Left lung (tissue), 10 donors: Measurements from ENCODE around the gene ACBD5. TPM values are rescaled to one million over a fixed set of nuclear protein-coding genes. Genes with fewer than 3 reads are reported as not detected.
A peak's percentile ranks its signal among the peaks of the same experiment; 100 is the strongest.

ENCODE experiments used
- ATAC-seq: fragments of 200-7000 bp; cut with Tn5 transposase; one replicate; pipeline ENCODE4 v1.9.1; 2020; ENCODE audit warnings: moderate library complexity
- DNase-seq, 4 donors: peaks; one replicate each; pipeline ENCODE4 v3.0.0-alpha.2; 2013 to 2020
- H3K27ac ChIP-seq, 2 donors: fragments of 200-600 bp; sonication (generic) in 1 of 2; one replicate each; pipeline versions ENCODE4 v1.5.0 to v1.8.0; 2020 to 2021
- H3K27me3 ChIP-seq, 2 donors: fragments of 200-600 bp; sonication (generic) in 1 of 2; one replicate each; pipeline versions ENCODE4 v1.5.0 to v1.8.0; 2020 to 2021
- H3K36me3 ChIP-seq, 2 donors: fragments of 200-600 bp; sonication (generic) in 1 of 2; one replicate each; pipeline versions ENCODE4 v1.5.0 to v1.8.0; 2020 to 2021
- H3K4me1 ChIP-seq, 2 donors: fragments of 200-600 bp; one replicate each; pipeline ENCODE4 v1.8.0; 2021
- H3K4me3 ChIP-seq, 2 donors: fragments of 200-600 bp; sonication (generic) in 1 of 2; one replicate each; pipeline versions ENCODE4 v1.5.0 to v1.8.0; 2020 to 2021; ENCODE audit warnings: mild to moderate bottlenecking in 1 of 2
- H3K9me3 ChIP-seq, 2 donors: fragments of 200-600 bp; sonication (generic) in 1 of 2; one replicate each; pipeline versions ENCODE4 v1.5.0 to v1.8.0; 2020 to 2021
- CTCF ChIP-seq, 2 donors: fragments of 200-600 bp; sonication (generic) in 1 of 2; IDR thresholded peaks; one replicate each; pipeline versions ENCODE4 v1.5.0 to v1.8.0; 2021; ENCODE audit warnings: antibody characterized with exemption in 2 of 2
- intact Hi-C, 2 donors: fragments of 100-400 bp; cut with DNase I; formaldehyde crosslinking; loops; one replicate each; pipeline versions ENCODE4 v1.11.2 to v1.14.2; 2022
- polyA plus RNA-seq, 6 donors: library from polyadenylated mRNA; unstranded; fragments of 120-200 nt; gene quantifications; one replicate each; pipeline ENCODE4 v1.2.1, GENCODE V29; 2013; ENCODE audit not compliant: insufficient read length in 6 of 6
- total RNA-seq, 2 donors: library from RNA; stranded (reverse); fragmentation: NEBNext Ultra II Directional; extraction: Animal tissue kit (Norgen Biotek cat#: 25700); gene quantifications; one replicate each; pipeline ENCODE4 v1.2.1, GENCODE V29; 2021
- donor health status: DM: no; HTN: yes; CAD: no.
- donor health status: DM: no; HTN: no; CAD: no.

Gene ACBD5
- total and polyA plus RNA-seq, 8 donors = 22.7 to 26.3 (median 24.5) TPM

- intact Hi-C loops = no loop called here
- H3K4me3 ChIP-seq = no peak overlapping the region
Observed at GRCh38 chr10:27245836-27246235, 5.2 kb upstream of the ACBD5 start.

GRCh38 chr10:27244976-27245375, 4.4 kb upstream of the ACBD5 start:
- TF ChIP-seq CTCF (IDR thresholded peaks at IDR 0.05) = no peak
- DNase-seq = no peak
- Histone ChIP-seq H3K4me1 (peaks cover 0 to 12% of the 10 kb centered on the region in 2 donors), H3K4me3 (no peak overlapping the region), H3K27me3 (no peaks in the 10 kb centered on the region), H3K36me3 (no peaks in the 10 kb centered on the region), H3K27ac (no peak overlapping the region), H3K9me3 (no peaks in the 10 kb centered on the region)
- ATAC-seq = no peak
- intact Hi-C loops = no loop called here

More at GRCh38 chr10:27245836-27246235, 5.2 kb upstream of the ACBD5 start:
- ATAC-seq (no peak), DNase-seq (no peak)
- Histone ChIP-seq H3K4me1 (peaks cover 0 to 12% of the 10 kb centered on the region in 2 donors), H3K9me3 (no peaks in the 10 kb centered on the region), H3K36me3 (no peaks in the 10 kb centered on the region), H3K27me3 (no peaks in the 10 kb centered on the region), H3K27ac (no peak overlapping the region)
- TF ChIP-seq CTCF (IDR thresholded peaks at IDR 0.05) = no peak

- H3K27ac ChIP-seq = peak overlapping the region; percentile 97 to 98
- no peaks in the 10 kb centered on the region for H3K9me3 ChIP-seq
- no peak for TF ChIP-seq CTCF (IDR thresholded peaks at IDR 0.05)
- peak; percentile 59 for ATAC-seq
- intact Hi-C loops = no loop called here
- H3K36me3 ChIP-seq = no peaks in the 10 kb centered on the region
- no peaks in the 10 kb centered on the region for H3K27me3 ChIP-seq
- peak overlapping the region; percentile 60 to 73 for H3K4me3 ChIP-seq
- peak in 3 of 4 donors; percentile 41 to 80 (median 64) for DNase-seq
- peaks cover 3 to 29% of the 10 kb centered on the region in 2 donors for H3K4me1 ChIP-seq
Observed at GRCh38 chr10:27242951-27243551, 2.5 kb upstream of the ACBD5 start.

- ATAC-seq (no peak), DNase-seq (no peak)
- Histone ChIP-seq H3K9me3 (no peaks in the 10 kb centered on the region), H3K36me3 (no peaks in the 10 kb centered on the region), H3K4me1 (peaks cover 3 to 29% of the 10 kb centered on the region in 2 donors), H3K4me3 (peak overlapping the region; percentile 60 to 73), H3K27me3 (no peaks in the 10 kb centered on the region), H3K27ac (peak overlapping the region; percentile 97 to 98)
- intact Hi-C loops = no loop called here
- no peak for TF ChIP-seq CTCF (IDR thresholded peaks at IDR 0.05)
Observed at GRCh38 chr10:27242473-27242950, 1.9 kb upstream of the ACBD5 start.

GRCh38 chr10:27241652-27242472, 1.3 kb upstream of the ACBD5 start:
- TF ChIP-seq CTCF (IDR thresholded peaks at IDR 0.05) = peak in 1 of 2 donors; percentile 38
- peak; percentile 88 for ATAC-seq

More at GRCh38 chr10:27241652-27242472, 1.3 kb upstream of the ACBD5 start:
- Histone ChIP-seq H3K27ac (peak overlapping the region; percentile 97 to 98), H3K4me1 (peaks cover 3 to 34% of the 10 kb centered on the region in 2 donors), H3K4me3 (peak overlapping the region; percentile 60 to 73), H3K27me3 (no peaks in the 10 kb centered on the region), H3K9me3 (no peaks in the 10 kb centered on the region), H3K36me3 (no peaks in the 10 kb centered on the region)
- intact Hi-C loops = no loop called here
- peak; percentile 94 to 97 (median 96) for DNase-seq
